ENCODE data around the gene ACSL6. TPM values are rescaled to one million over a fixed set of nuclear protein-coding genes. Genes with fewer than 3 reads are reported as not detected.

Gene ACSL6
- polyA plus RNA-seq, 3 donors from 2014 or later: 2.0 to 3.1 (median 2.1) TPM

GRCh38 chr5:132007399-132008162, 3.9 kb downstream of the ACSL6 start:
- DNase-seq: peak; percentile 59 to 66 (median 65)
- Mint-ChIP-seq H3K4me1 (peaks cover 18 to 21% of the 10 kb centered on the region in 2 donors), H3K9me3 (no peaks in the 10 kb centered on the region), H3K27me3 (ENCODE audit: low read depth in 3 of 3) (peaks cover 9 to 18% (median 10%) of the 10 kb centered on the region in 3 donors), H3K4me3 (no peak overlapping the region), H3K36me3 (peaks cover 0 to under 1% (median 0%) of the 10 kb centered on the region in 3 donors), H3K27ac (peak overlapping the region in 3 of 6 donors; percentile 20 to 62 (median 40))

GRCh38 chr5:132006331-132007120, 4.9 kb downstream of the ACSL6 start:
- Mint-ChIP-seq H3K27me3 (ENCODE audit: low read depth in 3 of 3) (peaks cover 8 to 14% (median 10%) of the 10 kb centered on the region in 3 donors), H3K27ac (no peak overlapping the region), H3K36me3 (peaks cover 0 to 3% (median 0%) of the 10 kb centered on the region in 3 donors), H3K4me3 (no peak overlapping the region), H3K4me1 (peaks cover 17 to 25% of the 10 kb centered on the region in 2 donors), H3K9me3 (no peaks in the 10 kb centered on the region)
- no peak for DNase-seq

GRCh38 chr5:132005591-132005990, 5.9 kb downstream of the ACSL6 start:
- Mint-ChIP-seq H3K27ac (no peak overlapping the region), H3K9me3 (no peaks in the 10 kb centered on the region), H3K36me3 (peaks cover 0 to 3% (median 0%) of the 10 kb centered on the region in 3 donors), H3K4me1 (peaks cover 21 to 28% of the 10 kb centered on the region in 2 donors), H3K4me3 (no peak overlapping the region), H3K27me3 (ENCODE audit: low read depth in 3 of 3) (peaks cover 5 to 13% (median 9%) of the 10 kb centered on the region in 3 donors)
- no peak for DNase-seq

GRCh38 chr5:132003982-132004381, 7.5 kb downstream of the ACSL6 start:
- no peaks in the 10 kb centered on the region for H3K9me3 Mint-ChIP-seq
- DNase-seq: no peak
- peaks cover 3 to 8% (median 4%) of the 10 kb centered on the region in 3 donors for H3K27me3 Mint-ChIP-seq (ENCODE audit: low read depth in 3 of 3)
- no peak overlapping the region for H3K4me3 Mint-ChIP-seq
- H3K4me1 Mint-ChIP-seq: peaks cover 28 to 33% of the 10 kb centered on the region in 2 donors
- H3K36me3 Mint-ChIP-seq: peaks cover 0 to 3% (median 0%) of the 10 kb centered on the region in 3 donors
- H3K27ac Mint-ChIP-seq: no peak overlapping the region

GRCh38 chr5:132003170-132003744, 8.2 kb downstream of the ACSL6 start:
- H3K4me1 Mint-ChIP-seq: peaks cover 28 to 39% of the 10 kb centered on the region in 2 donors
- H3K27ac Mint-ChIP-seq: no peak overlapping the region
- no peaks in the 10 kb centered on the region for H3K9me3 Mint-ChIP-seq
- DNase-seq: no peak
- H3K4me3 Mint-ChIP-seq: no peak overlapping the region
- H3K27me3 Mint-ChIP-seq (ENCODE audit: low read depth in 3 of 3): peaks cover 0 to 6% (median 2%) of the 10 kb centered on the region in 3 donors
- H3K36me3 Mint-ChIP-seq: peaks cover 0 to 3% (median 0%) of the 10 kb centered on the region in 3 donors

- no peak overlapping the region for H3K4me3 Mint-ChIP-seq
Observed at GRCh38 chr5:132002757-132003156, 8.7 kb downstream of the ACSL6 start.

GRCh38 chr5:132001647-132002561, 9.6 kb downstream of the ACSL6 start:
- Mint-ChIP-seq H3K36me3 (peaks cover 0 to 3% (median 0%) of the 10 kb centered on the region in 3 donors), H3K4me1 (peaks cover 25 to 39% of the 10 kb centered on the region in 2 donors), H3K27ac (peak overlapping the region in 2 of 6 donors; percentile 10 to 28), H3K27me3 (ENCODE audit: low read depth in 3 of 3) (peaks cover 0 to 6% (median 2%) of the 10 kb centered on the region in 3 donors), H3K9me3 (no peaks in the 10 kb centered on the region), H3K4me3 (peak overlapping the region in 3 of 5 donors; percentile 22 to 54 (median 33))
- no peak for DNase-seq

More at GRCh38 chr5:132002757-132003156, 8.7 kb downstream of the ACSL6 start:
- no peak for DNase-seq
- no peaks in the 10 kb centered on the region for H3K9me3 Mint-ChIP-seq
- peaks cover 0 to 3% (median 0%) of the 10 kb centered on the region in 3 donors for H3K36me3 Mint-ChIP-seq
- H3K4me1 Mint-ChIP-seq: peaks cover 27 to 39% of the 10 kb centered on the region in 2 donors
- H3K27me3 Mint-ChIP-seq (ENCODE audit: low read depth in 3 of 3): peaks cover 0 to 6% (median 2%) of the 10 kb centered on the region in 3 donors
- peak overlapping the region in 1 of 6 donors; percentile 79 for H3K27ac Mint-ChIP-seq

- peaks cover 0 to 4% (median 2%) of the 10 kb centered on the region in 3 donors for H3K27me3 Mint-ChIP-seq (ENCODE audit: low read depth in 3 of 3)
- H3K4me1 Mint-ChIP-seq: peaks cover 25 to 39% of the 10 kb centered on the region in 2 donors
- peak overlapping the region; percentile 22 to 54 (median 33) for H3K4me3 Mint-ChIP-seq
- no peaks in the 10 kb centered on the region for H3K9me3 Mint-ChIP-seq
- peak overlapping the region in 5 of 6 donors; percentile 1 to 53 (median 24) for H3K27ac Mint-ChIP-seq
- peaks cover 0 to 3% (median 0%) of the 10 kb centered on the region in 3 donors for H3K36me3 Mint-ChIP-seq
- DNase-seq: peak; percentile 55 to 62 (median 61)
Observed at GRCh38 chr5:132000677-132001453, 10.6 kb downstream of the ACSL6 start.

GRCh38 chr5:132000241-132000490, 11.3 kb downstream of the ACSL6 start:
- no peak for DNase-seq
- Mint-ChIP-seq H3K27ac (no peak overlapping the region), H3K4me3 (no peak overlapping the region), H3K36me3 (peaks cover 0 to 3% (median 0%) of the 10 kb centered on the region in 3 donors), H3K4me1 (peaks cover 25 to 39% of the 10 kb centered on the region in 2 donors), H3K9me3 (no peaks in the 10 kb centered on the region), H3K27me3 (ENCODE audit: low read depth in 3 of 3) (peaks cover 0 to 4% (median 2%) of the 10 kb centered on the region in 3 donors)

GRCh38 chr5:131999441-132000240, 11.8 kb downstream of the ACSL6 start:
- Mint-ChIP-seq H3K27me3 (ENCODE audit: low read depth in 3 of 3) (peaks cover 0 to 4% (median 2%) of the 10 kb centered on the region in 3 donors), H3K4me1 (peaks cover 25 to 39% of the 10 kb centered on the region in 2 donors), H3K4me3 (no peak overlapping the region), H3K27ac (no peak overlapping the region), H3K9me3 (no peaks in the 10 kb centered on the region), H3K36me3 (peaks cover 0 to 3% (median 0%) of the 10 kb centered on the region in 3 donors)
- no peak for DNase-seq

- H3K4me3 Mint-ChIP-seq: no peak overlapping the region
- peaks cover 0 to 4% (median 2%) of the 10 kb centered on the region in 3 donors for H3K27me3 Mint-ChIP-seq (ENCODE audit: low read depth in 3 of 3)
- DNase-seq: no peak
- no peaks in the 10 kb centered on the region for H3K9me3 Mint-ChIP-seq
- H3K4me1 Mint-ChIP-seq: peaks cover 25 to 39% of the 10 kb centered on the region in 2 donors
- H3K36me3 Mint-ChIP-seq: peaks cover 0 to 3% (median 0%) of the 10 kb centered on the region in 3 donors
- no peak overlapping the region for H3K27ac Mint-ChIP-seq
Observed at GRCh38 chr5:131999041-131999440, 12.4 kb downstream of the ACSL6 start.
